Kidney (tissue), 14 donors: ENCODE data around the gene BDKRB2. TPM values are rescaled to one million over a fixed set of nuclear protein-coding genes. Genes with fewer than 3 reads are reported as not detected.

ENCODE experiments used
- DNase-seq, 5 donors: peaks; one replicate each; pipeline ENCODE4 v3.0.0-alpha.2; 2013 to 2020
- FAIRE-seq: peaks from 2 replicates; lab custom pipeline; 2012; peaks lifted over from hg19 to GRCh38; lab: Jason Lieb, UNC
- H3K27ac ChIP-seq, 2 donors: one replicate each; pipeline ENCODE4 v1.7.0; 2013; ENCODE audit warnings: low read depth in 2 of 2, low read length in 2 of 2, inconsistent platforms in 1 of 2
- H3K27me3 ChIP-seq: one replicate; pipeline ENCODE4 v1.7.1; 2013; ENCODE audit warnings: low read length, inconsistent platforms; ENCODE audit not compliant: control insufficient read depth, insufficient read depth
- H3K36me3 ChIP-seq, 3 donors: one replicate each; pipeline versions ENCODE4 v1.7.0 to v1.7.1; 2013; ENCODE audit warnings: low read length in 3 of 3, control low read depth in 1 of 3, inconsistent platforms in 1 of 3; ENCODE audit not compliant: insufficient read depth in 3 of 3, control insufficient read depth in 2 of 3
- H3K4me1 ChIP-seq, 3 donors: one replicate each; pipeline versions ENCODE4 v1.7.0 to v1.7.1; 2013; ENCODE audit warnings: low read length in 3 of 3, inconsistent platforms in 1 of 3, low read depth in 1 of 3; ENCODE audit not compliant: control insufficient read depth in 2 of 3, insufficient read depth in 2 of 3
- H3K4me3 ChIP-seq, 3 donors: one replicate each; pipeline versions ENCODE4 v1.7.0 to v1.8.1; 2013; ENCODE audit warnings: low read length in 3 of 3, control low read depth in 1 of 3, inconsistent platforms in 1 of 3
- H3K9ac ChIP-seq, 3 donors: one replicate each; pipeline versions ENCODE4 v1.7.0 to v1.7.1; 2013; ENCODE audit warnings: low read length in 3 of 3, control low read depth in 1 of 3, inconsistent platforms in 1 of 3
- H3K9me3 ChIP-seq, 3 donors: one replicate each; pipeline versions ENCODE4 v1.7.0 to v1.7.1; 2013; ENCODE audit warnings: low read length in 3 of 3, control low read depth in 1 of 3, inconsistent platforms in 1 of 3; ENCODE audit not compliant: control insufficient read depth in 2 of 3, insufficient read depth in 1 of 3
- intact Hi-C: fragments of 100-400 bp; cut with DNase I; formaldehyde crosslinking; loops from one replicate; pipeline ENCODE4 v1.11.1; 2022
- polyA plus RNA-seq: library from polyadenylated mRNA; stranded (reverse); fragments of 350-450 nt; fragmentation: Illumina TruSeq; extraction: RNeasy Lipid Tissue Mini Kit (QIAGEN cat#74804); gene quantifications from one replicate; pipeline ENCODE4 v1.2.3, GENCODE V29; 2014; ENCODE audit warnings: low read depth, low replicate concordance; ENCODE audit not compliant: insufficient read depth
- total RNA-seq: library from RNA; stranded (reverse); fragmentation: NEBNext Ultra II Directional; extraction: Animal tissue kit (Norgen Biotek cat#: 25700); gene quantifications from one replicate; pipeline ENCODE4 v1.2.1, GENCODE V29; 2021
- TF ChIP-seq, protein P1 (sequence below): IDR thresholded peaks from 3 replicates; pipeline ENCODE4 v1.5.1; 2012; ENCODE audit warnings: mild to moderate bottlenecking, moderate library complexity, borderline replicate concordance; ENCODE audit not compliant: insufficient read depth; ENCODE audit errors: extremely low read depth
- donor health status: control.
- donor health status: control.
- donor health status: control.
- donor health status: control.
- donor health status: control.
- donor health status: DM: yes; HTN: yes; CAD: no.
- donor health status: Normal renal cell carcinoma (clear cell type).

The BDKRB2 gene
- total and polyA plus RNA-seq, 2 donors from 2014 or later, result 7.4 to 16.1 TPM

DNA sequence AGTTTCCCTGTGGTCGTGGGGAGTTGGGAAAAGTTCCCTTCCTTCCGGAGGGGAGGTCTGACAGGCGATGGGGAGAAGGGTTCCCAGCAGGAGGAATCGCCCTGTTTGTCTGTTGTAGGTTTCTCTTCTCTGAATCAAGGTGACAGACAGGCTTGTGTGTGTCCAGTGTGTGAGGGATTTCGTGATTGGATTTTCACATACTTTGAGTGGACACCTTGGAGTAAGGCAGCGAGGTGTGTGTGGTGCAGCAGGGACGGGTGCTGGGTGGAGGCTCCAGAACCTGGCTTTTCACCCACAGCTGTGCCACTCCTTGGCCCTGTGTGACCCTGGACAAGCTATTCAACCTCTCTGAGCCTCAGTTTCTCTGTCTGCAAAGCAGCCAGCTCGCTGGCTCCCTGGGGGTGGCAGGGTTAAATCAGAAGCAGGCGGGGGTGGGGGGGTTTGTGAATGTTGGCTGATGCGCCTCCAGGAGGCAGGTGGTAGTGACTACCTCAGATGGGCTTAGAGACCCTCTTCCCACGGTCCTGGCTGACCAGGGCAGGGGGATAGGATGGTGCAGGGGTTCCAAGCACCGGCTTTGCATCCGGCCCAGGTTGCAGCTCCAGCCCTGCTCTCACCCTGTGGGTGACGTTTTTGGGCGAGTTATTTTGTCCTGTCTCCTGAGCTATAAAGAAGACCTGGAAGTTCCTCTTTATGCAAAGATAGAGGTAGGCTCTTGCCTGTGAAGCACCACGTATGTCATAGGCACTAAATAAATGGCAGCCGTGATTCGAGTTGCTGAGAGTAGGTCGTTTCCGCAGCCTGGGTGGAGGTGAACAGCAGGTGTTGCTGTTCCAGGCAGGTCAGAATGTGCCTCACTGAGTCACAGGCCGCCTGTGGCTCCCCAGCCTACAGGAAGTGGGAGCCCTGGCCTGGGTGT, 679 bp downstream of the BDKRB2 start:
- intact Hi-C loops, result no loop called here
- FAIRE-seq (no peak), DNase-seq (peak in 1 of 5 donors; percentile 46)
- H3K36me3 ChIP-seq, result no peaks in the 10 kb centered on the region
- no peaks in the 10 kb centered on the region for H3K27me3 ChIP-seq
- H3K27ac ChIP-seq, result peak overlapping the region; percentile 71 to 77
- peak overlapping the region; percentile 38 to 78 (median 72) for H3K9ac ChIP-seq
- TF ChIP-seq, protein P1, sequence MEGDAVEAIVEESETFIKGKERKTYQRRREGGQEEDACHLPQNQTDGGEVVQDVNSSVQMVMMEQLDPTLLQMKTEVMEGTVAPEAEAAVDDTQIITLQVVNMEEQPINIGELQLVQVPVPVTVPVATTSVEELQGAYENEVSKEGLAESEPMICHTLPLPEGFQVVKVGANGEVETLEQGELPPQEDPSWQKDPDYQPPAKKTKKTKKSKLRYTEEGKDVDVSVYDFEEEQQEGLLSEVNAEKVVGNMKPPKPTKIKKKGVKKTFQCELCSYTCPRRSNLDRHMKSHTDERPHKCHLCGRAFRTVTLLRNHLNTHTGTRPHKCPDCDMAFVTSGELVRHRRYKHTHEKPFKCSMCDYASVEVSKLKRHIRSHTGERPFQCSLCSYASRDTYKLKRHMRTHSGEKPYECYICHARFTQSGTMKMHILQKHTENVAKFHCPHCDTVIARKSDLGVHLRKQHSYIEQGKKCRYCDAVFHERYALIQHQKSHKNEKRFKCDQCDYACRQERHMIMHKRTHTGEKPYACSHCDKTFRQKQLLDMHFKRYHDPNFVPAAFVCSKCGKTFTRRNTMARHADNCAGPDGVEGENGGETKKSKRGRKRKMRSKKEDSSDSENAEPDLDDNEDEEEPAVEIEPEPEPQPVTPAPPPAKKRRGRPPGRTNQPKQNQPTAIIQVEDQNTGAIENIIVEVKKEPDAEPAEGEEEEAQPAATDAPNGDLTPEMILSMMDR, result no peak
- H3K9me3 ChIP-seq, result no peaks in the 10 kb centered on the region
- H3K4me3 ChIP-seq, result peak overlapping the region; percentile 34 to 73 (median 58)
- peaks cover 0 to 5% (median 0%) of the 10 kb centered on the region in 3 donors for H3K4me1 ChIP-seq

DNA sequence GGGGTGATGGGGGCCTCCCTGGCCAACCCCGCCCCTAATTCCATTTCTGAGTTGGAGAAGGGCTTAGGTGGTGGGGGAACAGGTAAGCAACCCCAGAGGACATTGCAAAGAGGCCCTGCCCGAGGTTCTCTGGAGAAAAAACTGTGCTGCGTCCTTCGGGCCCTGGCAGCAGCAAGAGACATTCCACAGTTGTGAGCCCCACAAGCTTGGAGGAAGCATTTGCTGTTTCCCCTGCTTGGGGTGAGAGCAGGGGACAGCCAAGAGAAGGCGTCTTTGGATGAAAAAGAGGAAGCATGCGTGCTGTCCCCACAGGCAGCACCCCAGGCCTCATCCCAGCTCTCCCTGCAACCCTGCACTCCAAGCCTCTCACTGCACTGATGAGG, 1.3 kb downstream of the BDKRB2 start:
- H3K4me3 ChIP-seq, result peak overlapping the region in 2 of 3 donors; percentile 58 to 73
- TF ChIP-seq, protein P1, result no peak
- peak overlapping the region in 2 of 3 donors; percentile 72 to 78 for H3K9ac ChIP-seq
- peak overlapping the region; percentile 71 to 77 for H3K27ac ChIP-seq
- H3K4me1 ChIP-seq, result peaks cover 0 to 5% (median 0%) of the 10 kb centered on the region in 3 donors
- no peaks in the 10 kb centered on the region for H3K36me3 ChIP-seq
- no peaks in the 10 kb centered on the region for H3K9me3 ChIP-seq
- no peaks in the 10 kb centered on the region for H3K27me3 ChIP-seq
- DNase-seq (peak in 1 of 5 donors; percentile 29), FAIRE-seq (no peak)
- intact Hi-C loops, result no loop called here

DNA sequence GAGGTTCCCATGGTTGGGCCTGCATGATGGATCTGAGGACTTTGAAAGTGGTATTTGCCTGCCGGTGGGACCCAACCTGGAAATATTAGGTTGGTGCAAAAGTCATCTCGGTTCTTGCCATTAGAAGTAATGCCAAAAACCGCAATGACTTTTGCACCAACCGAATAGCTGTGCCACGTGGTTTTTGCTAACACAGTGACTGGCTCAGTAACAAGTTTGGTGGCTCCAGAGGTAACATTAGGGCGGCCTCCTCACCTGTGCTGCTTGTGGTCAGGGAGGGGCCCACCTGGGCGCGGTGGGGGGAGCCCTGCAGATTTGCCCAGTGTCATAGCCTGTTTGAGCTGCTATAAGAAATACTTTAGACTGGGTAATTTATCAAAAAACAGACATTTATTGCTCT, 1.8 kb downstream of the BDKRB2 start:
- DNase-seq (peak in 1 of 5 donors; percentile 64), FAIRE-seq (no peak)
- Histone ChIP-seq H3K36me3 (no peaks in the 10 kb centered on the region), H3K4me1 (peaks cover 0 to 5% (median 0%) of the 10 kb centered on the region in 3 donors), H3K9me3 (no peaks in the 10 kb centered on the region), H3K9ac (peak overlapping the region in 2 of 3 donors; percentile 43 to 78), H3K27me3 (no peaks in the 10 kb centered on the region), H3K4me3 (peak overlapping the region in 2 of 3 donors; percentile 58 to 73), H3K27ac (peak overlapping the region; percentile 56 to 77)
- intact Hi-C loops, result no loop called here
- TF ChIP-seq, protein P1, result no peak
